ENCODE data around the gene NHSL1.

The NHSL1 gene

DNA sequence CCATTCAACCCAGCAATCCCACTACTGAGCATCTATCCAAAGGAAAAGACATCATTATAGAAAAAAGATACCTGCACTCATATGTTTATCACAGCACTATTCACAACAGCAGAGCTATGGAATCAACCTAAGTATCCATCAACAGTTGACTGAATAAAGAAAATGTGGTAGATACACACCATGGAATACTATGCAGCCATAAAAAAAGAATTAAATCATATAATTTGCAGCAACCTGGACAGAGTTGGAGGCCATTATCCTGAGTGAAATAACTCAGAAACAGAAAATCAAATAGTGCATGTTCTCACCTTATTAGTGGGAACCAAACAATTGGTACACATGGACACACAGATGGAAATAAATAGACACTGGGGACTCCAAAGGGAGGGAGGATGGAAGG, 23.2 kb downstream of the NHSL1 start:
- no peak overlapping the region for H2BK12ac ChIP-seq (ENCODE audit: low read length)
- H2AFZ ChIP-seq (ENCODE audit: low read length), result no peak overlapping the region
- no peak overlapping the region for H4K8ac ChIP-seq (ENCODE audit: low read depth, low read length)
- peaks cover 0 to 4% of the 10 kb centered on the region in 2 donors for H3K4me1 ChIP-seq (ENCODE audit: control insufficient read depth in 2 of 2, insufficient read depth in 1 of 2, low read depth in 1 of 2, low read length in 2 of 2)
- H4K91ac ChIP-seq (ENCODE audit: low read depth, low read length, poor library complexity), result no peak overlapping the region
- no peak overlapping the region for H2BK5ac ChIP-seq (ENCODE audit: low read length)
- H3K4me3 ChIP-seq (ENCODE audit: low read length in 2 of 2), result no peak overlapping the region
- no peaks in the 10 kb centered on the region for H3K27me3 ChIP-seq (ENCODE audit: control insufficient read depth in 3 of 3, insufficient read depth in 3 of 3, low read depth in 1 of 3, low read length in 3 of 3)
- H3K23ac ChIP-seq (ENCODE audit: low read depth, low read length, poor library complexity), result no peak overlapping the region
- no peaks in the 10 kb centered on the region for H3K79me1 ChIP-seq (ENCODE audit: low read depth, low read length)
- DNase-seq (ENCODE audit: low spot score), result no peak
- no peak overlapping the region for H3K4ac ChIP-seq (ENCODE audit: low read length)
- no peak overlapping the region for H3K18ac ChIP-seq (ENCODE audit: low read length)
- H2AK5ac ChIP-seq (ENCODE audit: low read depth, low read length), result no peak overlapping the region
- H3K36me3 ChIP-seq (replicated peaks in 1 of 2; ENCODE audit: control insufficient read depth in 2 of 2, insufficient read depth in 2 of 2, low read length in 2 of 2), result peaks cover 2 to 66% of the 10 kb centered on the region in 2 donors
- no peak overlapping the region for H3K14ac ChIP-seq (ENCODE audit: low read length)
- H3K4me2 ChIP-seq (ENCODE audit: insufficient read depth, low read length, poor library complexity, severe bottlenecking), result no peak overlapping the region
- H3K27ac ChIP-seq (replicated peaks; ENCODE audit: low read length), result no peak overlapping the region
- no peak overlapping the region for H2BK15ac ChIP-seq (ENCODE audit: low read length)
- no peak overlapping the region for H3K9ac ChIP-seq (ENCODE audit: low read depth, low read length, poor library complexity)
- H2BK120ac ChIP-seq (ENCODE audit: low read depth, low read length), result no peak overlapping the region
- H3K9me3 ChIP-seq (replicated peaks in 1 of 2; ENCODE audit: control insufficient read depth in 2 of 2, insufficient read depth in 1 of 2, low read depth in 1 of 2, low read length in 2 of 2), result no peaks in the 10 kb centered on the region

GRCh38 chr6:138473144-138473543, 26.1 kb downstream of the NHSL1 start:
- Histone ChIP-seq H3K36me3 (replicated peaks in 1 of 2; ENCODE audit: control insufficient read depth in 2 of 2, insufficient read depth in 2 of 2, low read length in 2 of 2) (peaks cover 7 to 70% of the 10 kb centered on the region in 2 donors), H3K4me2 (ENCODE audit: insufficient read depth, low read length, poor library complexity, severe bottlenecking) (no peak overlapping the region), H3K9me3 (replicated peaks in 1 of 2; ENCODE audit: control insufficient read depth in 2 of 2, insufficient read depth in 1 of 2, low read depth in 1 of 2, low read length in 2 of 2) (no peaks in the 10 kb centered on the region), H3K9ac (ENCODE audit: low read depth, low read length, poor library complexity) (no peak overlapping the region), H3K23ac (ENCODE audit: low read depth, low read length, poor library complexity) (no peak overlapping the region), H2BK120ac (ENCODE audit: low read depth, low read length) (no peak overlapping the region), H2BK15ac (ENCODE audit: low read length) (no peak overlapping the region), H3K27me3 (ENCODE audit: control insufficient read depth in 3 of 3, insufficient read depth in 3 of 3, low read depth in 1 of 3, low read length in 3 of 3) (no peaks in the 10 kb centered on the region), H3K4ac (ENCODE audit: low read length) (no peak overlapping the region), H3K79me1 (ENCODE audit: low read depth, low read length) (no peaks in the 10 kb centered on the region), H4K91ac (ENCODE audit: low read depth, low read length, poor library complexity) (no peak overlapping the region), H2AK5ac (ENCODE audit: low read depth, low read length) (no peak overlapping the region), H3K18ac (ENCODE audit: low read length) (no peak overlapping the region), H2AFZ (ENCODE audit: low read length) (no peak overlapping the region), H3K27ac (replicated peaks; ENCODE audit: low read length) (no peak overlapping the region), H2BK5ac (ENCODE audit: low read length) (no peak overlapping the region), H2BK12ac (ENCODE audit: low read length) (no peak overlapping the region), H3K4me1 (ENCODE audit: control insufficient read depth in 2 of 2, insufficient read depth in 1 of 2, low read depth in 1 of 2, low read length in 2 of 2) (peaks cover 0 to 2% of the 10 kb centered on the region in 2 donors), H3K14ac (ENCODE audit: low read length) (no peak overlapping the region), H4K8ac (ENCODE audit: low read depth, low read length) (no peak overlapping the region), H3K4me3 (ENCODE audit: low read length in 2 of 2) (no peak overlapping the region)
- no CpG with 5 or more reads among the region's 9 CpGs for WGBS, 2 donors (ENCODE audit: extremely low coverage in 2 of 2, insufficient read length in 2 of 2, insufficient replicate concordance in 1 of 2)
- DNase-seq (ENCODE audit: low spot score), result no peak

GRCh38 chr6:138468320-138469015, 30.8 kb downstream of the NHSL1 start:
- no peaks in the 10 kb centered on the region for H3K4me1 ChIP-seq (ENCODE audit: control insufficient read depth in 2 of 2, insufficient read depth in 1 of 2, low read depth in 1 of 2, low read length in 2 of 2)
- no peaks in the 10 kb centered on the region for H3K79me1 ChIP-seq (ENCODE audit: low read depth, low read length)

GRCh38 chr6:138467901-138468300, 31.4 kb downstream of the NHSL1 start:
- H2BK12ac ChIP-seq (ENCODE audit: low read length), result no peak overlapping the region
- H4K8ac ChIP-seq (ENCODE audit: low read depth, low read length), result no peak overlapping the region
- no peaks in the 10 kb centered on the region for H3K4me1 ChIP-seq (ENCODE audit: control insufficient read depth in 2 of 2, insufficient read depth in 1 of 2, low read depth in 1 of 2, low read length in 2 of 2)
- H2BK15ac ChIP-seq (ENCODE audit: low read length), result no peak overlapping the region
- H2AK5ac ChIP-seq (ENCODE audit: low read depth, low read length), result no peak overlapping the region
- H3K18ac ChIP-seq (ENCODE audit: low read length), result no peak overlapping the region
- no peaks in the 10 kb centered on the region for H3K79me1 ChIP-seq (ENCODE audit: low read depth, low read length)
- H2BK120ac ChIP-seq (ENCODE audit: low read depth, low read length), result no peak overlapping the region
- no peak overlapping the region for H3K14ac ChIP-seq (ENCODE audit: low read length)
- H3K36me3 ChIP-seq (replicated peaks in 1 of 2; ENCODE audit: control insufficient read depth in 2 of 2, insufficient read depth in 2 of 2, low read length in 2 of 2), result peaks cover 17 to 89% of the 10 kb centered on the region in 2 donors
- peaks cover 0 to 2% of the 10 kb centered on the region in 2 donors for H3K9me3 ChIP-seq (replicated peaks in 1 of 2; ENCODE audit: control insufficient read depth in 2 of 2, insufficient read depth in 1 of 2, low read depth in 1 of 2, low read length in 2 of 2)
- no peak overlapping the region for H3K23ac ChIP-seq (ENCODE audit: low read depth, low read length, poor library complexity)
- H3K4me3 ChIP-seq (ENCODE audit: low read length in 2 of 2), result no peak overlapping the region
- H4K91ac ChIP-seq (ENCODE audit: low read depth, low read length, poor library complexity), result no peak overlapping the region
- H3K27me3 ChIP-seq (ENCODE audit: control insufficient read depth in 3 of 3, insufficient read depth in 3 of 3, low read depth in 1 of 3, low read length in 3 of 3), result no peaks in the 10 kb centered on the region
- H3K27ac ChIP-seq (replicated peaks; ENCODE audit: low read length), result no peak overlapping the region
- no peak overlapping the region for H2AFZ ChIP-seq (ENCODE audit: low read length)
- DNase-seq (ENCODE audit: low spot score), result no peak
- no peak overlapping the region for H3K4ac ChIP-seq (ENCODE audit: low read length)
- no peak overlapping the region for H3K4me2 ChIP-seq (ENCODE audit: insufficient read depth, low read length, poor library complexity, severe bottlenecking)
- no peak overlapping the region for H2BK5ac ChIP-seq (ENCODE audit: low read length)
- H3K9ac ChIP-seq (ENCODE audit: low read depth, low read length, poor library complexity), result no peak overlapping the region

More at GRCh38 chr6:138468320-138469015, 30.8 kb downstream of the NHSL1 start:
- peaks cover 17 to 89% of the 10 kb centered on the region in 2 donors for H3K36me3 ChIP-seq (replicated peaks in 1 of 2; ENCODE audit: control insufficient read depth in 2 of 2, insufficient read depth in 2 of 2, low read length in 2 of 2)
- H4K8ac ChIP-seq (ENCODE audit: low read depth, low read length), result no peak overlapping the region
- no peak overlapping the region for H2AFZ ChIP-seq (ENCODE audit: low read length)
- no peak overlapping the region for H3K14ac ChIP-seq (ENCODE audit: low read length)
- H3K27ac ChIP-seq (replicated peaks; ENCODE audit: low read length), result no peak overlapping the region
- no peak overlapping the region for H3K4me3 ChIP-seq (ENCODE audit: low read length in 2 of 2)
- H2BK12ac ChIP-seq (ENCODE audit: low read length), result no peak overlapping the region
- no peak overlapping the region for H3K4me2 ChIP-seq (ENCODE audit: insufficient read depth, low read length, poor library complexity, severe bottlenecking)
- no peak overlapping the region for H3K4ac ChIP-seq (ENCODE audit: low read length)
- no peak overlapping the region for H4K91ac ChIP-seq (ENCODE audit: low read depth, low read length, poor library complexity)
- H3K18ac ChIP-seq (ENCODE audit: low read length), result no peak overlapping the region
- H2AK5ac ChIP-seq (ENCODE audit: low read depth, low read length), result no peak overlapping the region
- H2BK5ac ChIP-seq (ENCODE audit: low read length), result no peak overlapping the region
- no peak overlapping the region for H2BK120ac ChIP-seq (ENCODE audit: low read depth, low read length)
- no CpG with 5 or more reads among the region's 9 CpGs for WGBS, 2 donors (ENCODE audit: extremely low coverage in 2 of 2, insufficient read length in 2 of 2, insufficient replicate concordance in 1 of 2)
- no peak overlapping the region for H3K9ac ChIP-seq (ENCODE audit: low read depth, low read length, poor library complexity)
- DNase-seq (ENCODE audit: low spot score), result no peak
- no peak overlapping the region for H3K23ac ChIP-seq (ENCODE audit: low read depth, low read length, poor library complexity)
- H3K27me3 ChIP-seq (ENCODE audit: control insufficient read depth in 3 of 3, insufficient read depth in 3 of 3, low read depth in 1 of 3, low read length in 3 of 3), result no peaks in the 10 kb centered on the region
- peaks cover 0 to 2% of the 10 kb centered on the region in 2 donors for H3K9me3 ChIP-seq (replicated peaks in 1 of 2; ENCODE audit: control insufficient read depth in 2 of 2, insufficient read depth in 1 of 2, low read depth in 1 of 2, low read length in 2 of 2)
- H2BK15ac ChIP-seq (ENCODE audit: low read length), result no peak overlapping the region
